Vagina (tissue), 2 donors: Measurements from ENCODE around the gene YIF1A.

Source experiments
- CTCF ChIP-seq, 3 experiments: fragments of 450-650 bp in 2 of 3; fragments of 200-600 bp in 1 of 3; sonication (generic) in 1 of 3; IDR thresholded peaks; one replicate each; pipeline ENCODE4 v1.5.1; 2017 to 2019; ENCODE audit warnings: antibody characterized with exemption in 3 of 3, mild to moderate bottlenecking in 2 of 3, moderate library complexity in 2 of 3
- POLR2AphosphoS5 ChIP-seq, 2 donors: sonication (generic); formaldehyde crosslinking; IDR thresholded peaks; one replicate each; pipeline ENCODE4 v1.9.0; 2017; ENCODE audit warnings: antibody characterized with exemption in 2 of 2, mild to moderate bottlenecking in 2 of 2, low read depth in 1 of 2; ENCODE audit not compliant: insufficient read depth in 1 of 2

- no peak for TF ChIP-seq CTCF (IDR thresholded peaks at IDR 0.05)
- no peak for TF ChIP-seq POLR2AphosphoS5 (IDR thresholded peaks at IDR 0.05; ENCODE audit: insufficient read depth in 1 of 2, low read depth in 1 of 2)
Measured at GRCh38 chr11:66315498-66315885, 26.5 kb upstream of the YIF1A start.
